A375 (cell line): ENCODE measurements around the gene IRS4. TPM values are rescaled to one million over a fixed set of nuclear protein-coding genes. Genes with fewer than 3 reads are reported as not detected.

Source experiments
- total RNA-seq: library from RNA; depleted of rRNA; stranded (reverse); fragments of >200 nt; shearing (Covaris generic); gene quantifications from 2 replicates; pipeline ENCODE4 v1.2.3, GENCODE V29; 2014; rRNA removed

Gene IRS4
- 0.64 and 0.75 TPM in 2 replicates for total RNA-seq

GRCh38 chrX:108736509-108737479 lies at the start of gene IRS4:
TSS of gene IRS4 (minus strand) at chrX:108736563.

